Measurements from ENCODE around the gene DEDD2.

Gene DEDD2

DNA sequence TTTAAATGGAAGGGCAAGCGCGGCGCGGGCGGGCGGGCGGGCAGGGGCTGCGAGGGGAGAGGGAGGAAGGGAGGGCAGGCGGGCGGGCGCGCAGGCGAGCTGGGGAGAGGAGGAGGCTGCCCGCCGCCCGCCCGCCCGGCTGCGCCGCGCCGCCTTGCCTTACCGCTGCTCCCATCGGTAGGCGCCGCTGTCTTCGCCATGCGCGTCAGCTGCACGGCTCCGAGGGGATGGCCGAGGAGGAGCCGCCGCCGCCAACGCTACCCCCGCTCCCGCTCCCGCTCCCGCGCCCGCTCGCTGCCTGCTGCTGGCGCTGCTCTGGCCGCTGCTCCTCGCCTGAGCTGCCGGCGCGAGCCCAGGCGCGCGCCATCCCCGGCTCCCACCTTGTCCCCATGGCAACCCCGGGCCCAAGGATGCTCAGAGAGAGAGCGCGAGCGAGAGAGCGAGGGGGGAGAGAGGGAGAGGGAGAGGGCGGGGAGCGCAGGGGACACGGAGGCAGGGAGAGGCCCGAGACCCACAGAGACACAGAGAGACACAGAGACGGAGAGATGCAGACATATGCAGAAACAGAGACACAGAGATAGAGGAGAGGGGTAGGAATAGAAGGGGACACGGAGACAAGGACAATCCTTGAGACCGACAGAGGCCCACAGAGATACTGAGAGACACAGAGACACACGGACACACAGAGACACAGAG, 40.3 kb downstream of the DEDD2 start:
- peaks cover 8% of the 10 kb centered on the region for H3K27me3 Mint-ChIP-seq

DNA sequence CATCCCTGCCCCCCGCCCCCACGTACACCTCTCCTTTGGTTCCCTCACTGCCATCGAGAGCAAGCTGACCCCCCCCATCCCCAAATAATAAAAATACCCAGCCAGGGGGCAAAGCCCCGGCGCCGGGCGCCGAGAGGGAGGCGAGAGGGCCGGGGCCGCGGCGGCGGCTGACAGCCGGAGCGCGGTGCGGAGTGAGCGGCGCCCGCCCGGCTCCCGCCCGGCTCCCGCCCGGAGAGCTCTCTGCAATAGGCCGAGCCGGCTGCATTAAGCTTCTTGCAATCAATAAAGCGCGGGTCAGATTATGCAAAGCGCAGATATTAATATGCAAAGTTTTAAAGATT, 40.9 kb downstream of the DEDD2 start:
- no peaks in the 10 kb centered on the region for H3K9me3 Mint-ChIP-seq
- no peak overlapping the region for H3K27ac Mint-ChIP-seq
- peaks cover 13% of the 10 kb centered on the region for H3K4me1 Mint-ChIP-seq
- H3K27me3 Mint-ChIP-seq: peaks cover 8% of the 10 kb centered on the region
- H3K36me3 Mint-ChIP-seq: no peaks in the 10 kb centered on the region
- H3K4me3 Mint-ChIP-seq: peak overlapping the region; percentile 85

More for the DNA sequence above, 40.3 kb downstream of the DEDD2 start:
- no peak overlapping the region for H3K4me3 Mint-ChIP-seq
- H3K4me1 Mint-ChIP-seq: peaks cover 16% of the 10 kb centered on the region
- no peak overlapping the region for H3K27ac Mint-ChIP-seq
- H3K9me3 Mint-ChIP-seq: no peaks in the 10 kb centered on the region
- no peaks in the 10 kb centered on the region for H3K36me3 Mint-ChIP-seq

GRCh38 chr19:42175952-42176648, 41.4 kb downstream of the DEDD2 start:
- peak overlapping the region; percentile 85 for H3K4me3 Mint-ChIP-seq
- H3K4me1 Mint-ChIP-seq: peaks cover 13% of the 10 kb centered on the region
- no peaks in the 10 kb centered on the region for H3K36me3 Mint-ChIP-seq
- peaks cover 8% of the 10 kb centered on the region for H3K27me3 Mint-ChIP-seq
- peak overlapping the region; percentile 36 for H3K27ac Mint-ChIP-seq
- no peaks in the 10 kb centered on the region for H3K9me3 Mint-ChIP-seq

DNA sequence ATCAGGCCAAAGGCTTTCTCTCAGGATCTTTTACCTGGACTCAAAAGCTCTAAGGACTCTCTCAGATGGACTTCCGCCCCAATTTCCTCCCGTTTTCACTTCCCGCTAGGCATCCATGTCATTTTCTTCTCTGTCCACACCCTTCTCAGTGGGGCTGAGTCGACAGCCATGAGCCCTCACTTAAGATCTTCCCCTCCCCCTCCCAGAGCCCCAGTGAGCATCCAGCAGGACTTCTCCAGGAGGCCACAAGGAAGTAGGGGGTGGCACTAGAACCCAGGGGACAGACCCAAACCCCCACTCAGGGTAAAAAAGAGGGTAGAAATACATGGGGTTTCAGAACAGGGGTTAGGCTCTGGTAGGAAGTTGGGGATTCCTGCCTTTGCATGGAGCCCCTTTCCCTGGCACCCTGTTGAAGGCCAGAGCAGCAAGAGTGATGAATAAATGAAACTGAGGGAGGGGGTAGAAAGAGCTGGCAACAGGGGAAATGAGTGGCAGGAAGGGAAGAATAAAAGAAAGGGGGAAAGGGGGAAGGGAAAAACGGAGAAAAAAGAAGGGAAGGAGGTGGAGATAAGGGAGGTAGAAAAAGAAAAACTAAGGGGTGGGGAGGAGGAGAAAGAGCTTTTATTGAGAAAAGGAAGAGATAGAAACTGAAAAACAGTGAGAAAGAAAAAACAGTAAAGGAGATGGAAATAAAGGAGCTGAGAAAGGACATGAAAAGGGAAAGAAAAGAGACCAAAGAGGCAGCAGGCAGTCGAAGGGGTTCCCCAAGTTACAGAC, 42.3 kb downstream of the DEDD2 start:
- peaks cover 13% of the 10 kb centered on the region for H3K4me1 Mint-ChIP-seq
- no peak overlapping the region for H3K27ac Mint-ChIP-seq
- H3K36me3 Mint-ChIP-seq: no peaks in the 10 kb centered on the region

DNA sequence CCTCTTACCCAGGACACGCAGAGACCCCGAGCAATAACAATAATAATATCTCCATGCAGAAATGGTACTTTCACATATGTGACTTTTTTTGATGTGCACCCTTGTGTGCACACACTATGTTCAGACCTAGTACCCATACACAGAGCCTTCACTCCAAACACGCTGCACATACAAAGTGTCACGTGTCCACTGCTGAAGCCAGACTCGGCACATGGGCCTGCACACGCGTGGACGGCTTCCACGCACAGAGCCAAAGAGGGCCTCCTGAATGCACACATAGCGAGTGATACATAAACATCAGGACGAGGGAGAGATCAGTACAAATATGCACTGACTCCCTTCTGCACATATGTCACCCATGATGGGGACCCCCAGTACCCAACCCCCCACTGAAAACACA, 43.3 kb downstream of the DEDD2 start:
- no peaks in the 10 kb centered on the region for H3K36me3 Mint-ChIP-seq
- H3K27me3 Mint-ChIP-seq: peaks cover 8% of the 10 kb centered on the region
- H3K4me1 Mint-ChIP-seq: peaks cover 13% of the 10 kb centered on the region
- H3K4me3 Mint-ChIP-seq: no peak overlapping the region
- H3K27ac Mint-ChIP-seq: no peak overlapping the region
- no peaks in the 10 kb centered on the region for H3K9me3 Mint-ChIP-seq

More for the DNA sequence above, 42.3 kb downstream of the DEDD2 start:
- Mint-ChIP-seq H3K4me3 (peak overlapping the region; percentile 85), H3K9me3 (no peaks in the 10 kb centered on the region), H3K27me3 (peaks cover 8% of the 10 kb centered on the region)

- Mint-ChIP-seq H3K9me3 (no peaks in the 10 kb centered on the region), H3K4me1 (peaks cover 13% of the 10 kb centered on the region), H3K27me3 (peaks cover 8% of the 10 kb centered on the region), H3K27ac (no peak overlapping the region), H3K4me3 (no peak overlapping the region), H3K36me3 (no peaks in the 10 kb centered on the region)
These were observed 43.8 kb downstream of the DEDD2 start for GRCh38 chr19:42173695-42174094.

- Mint-ChIP-seq H3K27ac (no peak overlapping the region), H3K36me3 (no peaks in the 10 kb centered on the region), H3K27me3 (peaks cover 8% of the 10 kb centered on the region), H3K9me3 (no peaks in the 10 kb centered on the region), H3K4me1 (peaks cover 13% of the 10 kb centered on the region), H3K4me3 (no peak overlapping the region)
These were observed 45.2 kb downstream of the DEDD2 start for GRCh38 chr19:42172261-42172660.

- Mint-ChIP-seq H3K36me3 (no peaks in the 10 kb centered on the region), H3K27ac (no peak overlapping the region), H3K4me3 (no peak overlapping the region), H3K4me1 (peaks cover 5% of the 10 kb centered on the region), H3K27me3 (peaks cover 3% of the 10 kb centered on the region), H3K9me3 (no peaks in the 10 kb centered on the region)
These were observed 46.8 kb downstream of the DEDD2 start for GRCh38 chr19:42170715-42171114.

GRCh38 chr19:42169486-42170413, 47.7 kb downstream of the DEDD2 start:
- H3K4me3 Mint-ChIP-seq: no peak overlapping the region
- no peaks in the 10 kb centered on the region for H3K36me3 Mint-ChIP-seq
- H3K27me3 Mint-ChIP-seq: no peaks in the 10 kb centered on the region
- no peaks in the 10 kb centered on the region for H3K4me1 Mint-ChIP-seq
- H3K27ac Mint-ChIP-seq: no peak overlapping the region
- no peaks in the 10 kb centered on the region for H3K9me3 Mint-ChIP-seq

GRCh38 chr19:42168206-42168605, 49.3 kb downstream of the DEDD2 start:
- Mint-ChIP-seq H3K4me3 (no peak overlapping the region), H3K36me3 (no peaks in the 10 kb centered on the region), H3K27ac (no peak overlapping the region), H3K9me3 (no peaks in the 10 kb centered on the region), H3K27me3 (no peaks in the 10 kb centered on the region), H3K4me1 (no peaks in the 10 kb centered on the region)

DNA sequence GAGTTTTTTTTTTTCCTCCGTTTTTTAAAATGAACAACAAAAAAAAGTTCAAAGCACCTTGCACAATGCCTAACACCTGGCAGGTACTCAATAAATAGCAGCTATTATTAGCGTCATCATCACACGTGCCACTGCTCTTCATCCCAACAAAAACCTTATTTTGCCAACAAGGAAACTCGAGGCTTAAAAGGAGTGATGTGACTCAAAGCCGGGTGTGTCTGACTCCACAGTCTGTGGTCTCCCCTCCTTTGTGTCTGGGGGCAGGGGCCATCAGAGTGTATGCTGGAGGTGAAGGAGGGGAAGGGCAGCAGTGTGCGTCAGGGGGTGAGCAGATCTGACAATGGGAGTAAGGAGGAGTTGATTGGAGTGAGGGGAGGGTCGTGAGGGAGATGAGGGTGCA, 51.2 kb downstream of the DEDD2 start:
- Mint-ChIP-seq H3K27me3 (no peaks in the 10 kb centered on the region), H3K36me3 (no peaks in the 10 kb centered on the region), H3K4me1 (no peaks in the 10 kb centered on the region), H3K27ac (no peak overlapping the region), H3K4me3 (no peak overlapping the region), H3K9me3 (no peaks in the 10 kb centered on the region)

- Mint-ChIP-seq H3K27ac (no peak overlapping the region), H3K27me3 (peaks cover 1% of the 10 kb centered on the region), H3K9me3 (no peaks in the 10 kb centered on the region), H3K36me3 (peaks cover 2% of the 10 kb centered on the region), H3K4me1 (no peaks in the 10 kb centered on the region), H3K4me3 (no peak overlapping the region)
These were observed 52.3 kb downstream of the DEDD2 start for GRCh38 chr19:42165146-42165545.

GRCh38 chr19:42161616-42162263, 55.7 kb downstream of the DEDD2 start:
- H3K4me1 Mint-ChIP-seq: no peaks in the 10 kb centered on the region
- peaks cover 1% of the 10 kb centered on the region for H3K27me3 Mint-ChIP-seq
- H3K36me3 Mint-ChIP-seq: peaks cover 4% of the 10 kb centered on the region
- no peak overlapping the region for H3K4me3 Mint-ChIP-seq
- no peaks in the 10 kb centered on the region for H3K9me3 Mint-ChIP-seq
- no peak overlapping the region for H3K27ac Mint-ChIP-seq

DNA sequence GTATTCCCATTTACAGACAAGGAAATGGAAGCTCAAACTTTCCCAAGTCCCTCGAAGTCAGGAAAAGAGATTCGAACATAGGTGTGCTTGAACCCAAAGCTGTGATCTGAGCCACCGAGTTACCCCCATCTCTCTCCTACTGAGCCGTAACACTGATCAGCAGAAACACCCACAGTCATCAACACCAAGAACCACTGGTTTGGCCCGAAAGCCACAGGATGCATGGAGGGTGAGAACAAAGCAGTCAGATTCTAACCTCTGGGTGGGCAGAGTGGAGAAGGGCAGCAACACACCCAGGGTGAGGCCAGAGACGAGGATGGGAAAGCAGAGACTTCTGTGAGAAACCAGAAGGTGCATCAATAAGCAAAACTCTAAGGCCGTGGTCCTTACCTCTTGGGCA, 57.5 kb downstream of the DEDD2 start:
- peaks cover 9% of the 10 kb centered on the region for H3K4me1 Mint-ChIP-seq
- peaks cover 4% of the 10 kb centered on the region for H3K36me3 Mint-ChIP-seq
- H3K9me3 Mint-ChIP-seq: no peaks in the 10 kb centered on the region
- H3K27ac Mint-ChIP-seq: peak overlapping the region; percentile 19
- H3K27me3 Mint-ChIP-seq: peaks cover 1% of the 10 kb centered on the region
- no peak overlapping the region for H3K4me3 Mint-ChIP-seq

GRCh38 chr19:42158926-42159325, 58.6 kb downstream of the DEDD2 start:
- peaks cover 1% of the 10 kb centered on the region for H3K27me3 Mint-ChIP-seq
- peaks cover 4% of the 10 kb centered on the region for H3K36me3 Mint-ChIP-seq
- no peaks in the 10 kb centered on the region for H3K9me3 Mint-ChIP-seq
- peaks cover 18% of the 10 kb centered on the region for H3K4me1 Mint-ChIP-seq
- H3K27ac Mint-ChIP-seq: no peak overlapping the region
- H3K4me3 Mint-ChIP-seq: no peak overlapping the region

Data from activated naive CD4-positive, alpha-beta T cell treated with anti-CD3 and anti-CD28 coated beads, Interleukin-2, amount 50 U/mL, for 24 hours (primary cell).